ENCODE measurements around the gene HOMER3. TPM values are rescaled to one million over a fixed set of nuclear protein-coding genes. Genes with fewer than 3 reads are reported as not detected.

Gene HOMER3
- total RNA-seq, 1 donor from 2014 or later, result 222 TPM

- Mint-ChIP-seq H3K36me3 (ENCODE audit: low read depth, unreplicated experiment) (peaks cover 33% of the 10 kb centered on the region), H3K4me1 (ENCODE audit: unreplicated experiment) (no peaks in the 10 kb centered on the region)
- no peak for DNase-seq (ENCODE audit: low spot score)
Measured at GRCh38 chr19:18879579-18880373, 61.2 kb downstream of the HOMER3 start.

More at GRCh38 chr19:18879579-18880373, 61.2 kb downstream of the HOMER3 start:
- no peak for TF ChIP-seq CTCF (IDR thresholded peaks at IDR 0.05; ENCODE audit: unreplicated experiment)
- Mint-ChIP-seq H3K27ac (ENCODE audit: unreplicated experiment) (no peak overlapping the region), H3K9me3 (ENCODE audit: unreplicated experiment) (no peaks in the 10 kb centered on the region), H3K4me3 (ENCODE audit: unreplicated experiment) (no peak overlapping the region), H3K27me3 (ENCODE audit: unreplicated experiment) (peaks cover 12% of the 10 kb centered on the region)

Other genes with a start within 250 kb of the HOMER3 start
- not detected for gene COMP, start 149.9 kb downstream of the HOMER3 start, total RNA-seq (ENCODE audit: unreplicated experiment)
- 69.8 TPM for gene UPF1, start 109.3 kb downstream of the HOMER3 start, total RNA-seq (ENCODE audit: unreplicated experiment)
- 15.7 TPM for gene CERS1, start 45.1 kb downstream of the HOMER3 start, total RNA-seq (ENCODE audit: unreplicated experiment)
- 213 TPM for gene COPE, start 21.8 kb downstream of the HOMER3 start, total RNA-seq (ENCODE audit: unreplicated experiment)
- gene DDX49, start 21.5 kb downstream of the HOMER3 start, total RNA-seq (ENCODE audit: unreplicated experiment), result 33.7 TPM
- 109 TPM for gene SUGP2, start 92.3 kb upstream of the HOMER3 start, total RNA-seq (ENCODE audit: unreplicated experiment)
- 25.9 TPM for gene ARMC6, start 92.4 kb upstream of the HOMER3 start, total RNA-seq (ENCODE audit: unreplicated experiment)
- gene SLC25A42, start 122.8 kb upstream of the HOMER3 start, total RNA-seq (ENCODE audit: unreplicated experiment), result 7.5 TPM
- 25.1 TPM for gene TMEM161A, start 197.3 kb upstream of the HOMER3 start, total RNA-seq (ENCODE audit: unreplicated experiment)
- gene MEF2B, start 229.0 kb upstream of the HOMER3 start, total RNA-seq (ENCODE audit: unreplicated experiment), result 0.97 TPM

Data from endothelial cell (in vitro differentiated cells).